Measurements from ENCODE around the gene CYP3A7.
A peak's percentile ranks its signal among the peaks of the same experiment; 100 is the strongest.

The CYP3A7 gene

DNA sequence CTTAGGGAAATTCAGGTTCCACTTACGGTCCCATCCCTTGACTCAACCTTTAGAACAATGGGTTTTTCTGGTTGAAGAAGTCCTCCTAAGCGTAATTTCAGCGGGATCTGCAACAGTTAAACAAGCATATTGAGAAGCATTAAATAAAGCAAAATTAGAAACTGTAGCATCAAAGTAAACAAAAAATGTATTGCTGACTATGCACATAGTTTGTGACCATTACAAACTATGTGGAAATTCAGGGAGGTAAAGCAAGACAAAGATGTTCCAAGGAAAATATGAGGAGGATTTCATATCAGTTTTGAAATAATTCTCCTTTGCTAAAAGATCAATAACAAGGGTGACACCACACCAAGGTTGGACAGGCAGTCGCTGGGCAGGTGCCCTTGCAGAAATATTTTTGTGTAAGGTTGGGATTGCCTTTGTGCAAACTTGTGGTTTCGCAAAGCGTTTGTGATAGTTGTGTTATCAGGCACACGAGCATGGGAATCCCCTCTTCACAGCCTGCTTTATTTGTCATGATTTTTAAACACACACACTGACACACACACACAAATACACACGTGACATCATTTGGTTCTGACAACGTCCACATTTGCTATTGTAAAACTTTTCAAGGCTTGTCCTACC lies 49.8 kb downstream of the CYP3A7 start:
- peaks cover 5% of the 10 kb centered on the region for H3K27me3 Mint-ChIP-seq (ENCODE audit: low read depth, poor library complexity)
- peaks cover 3% of the 10 kb centered on the region for H3K4me1 Mint-ChIP-seq

GRCh38 chr7:99679400-99680191 lies 55.4 kb downstream of the CYP3A7 start, which contains the start of gene CYP3A5:
TSS of gene CYP3A5 (minus strand) at chr7:99679996. CDS start at chr7:99679896, 100 bp downstream.
- TF ChIP-seq, protein P1, sequence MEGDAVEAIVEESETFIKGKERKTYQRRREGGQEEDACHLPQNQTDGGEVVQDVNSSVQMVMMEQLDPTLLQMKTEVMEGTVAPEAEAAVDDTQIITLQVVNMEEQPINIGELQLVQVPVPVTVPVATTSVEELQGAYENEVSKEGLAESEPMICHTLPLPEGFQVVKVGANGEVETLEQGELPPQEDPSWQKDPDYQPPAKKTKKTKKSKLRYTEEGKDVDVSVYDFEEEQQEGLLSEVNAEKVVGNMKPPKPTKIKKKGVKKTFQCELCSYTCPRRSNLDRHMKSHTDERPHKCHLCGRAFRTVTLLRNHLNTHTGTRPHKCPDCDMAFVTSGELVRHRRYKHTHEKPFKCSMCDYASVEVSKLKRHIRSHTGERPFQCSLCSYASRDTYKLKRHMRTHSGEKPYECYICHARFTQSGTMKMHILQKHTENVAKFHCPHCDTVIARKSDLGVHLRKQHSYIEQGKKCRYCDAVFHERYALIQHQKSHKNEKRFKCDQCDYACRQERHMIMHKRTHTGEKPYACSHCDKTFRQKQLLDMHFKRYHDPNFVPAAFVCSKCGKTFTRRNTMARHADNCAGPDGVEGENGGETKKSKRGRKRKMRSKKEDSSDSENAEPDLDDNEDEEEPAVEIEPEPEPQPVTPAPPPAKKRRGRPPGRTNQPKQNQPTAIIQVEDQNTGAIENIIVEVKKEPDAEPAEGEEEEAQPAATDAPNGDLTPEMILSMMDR (IDR thresholded peaks at IDR 0.05), result no peak
- Mint-ChIP-seq H3K4me3 (no peak within 1 kb of the TSS), H3K36me3 (ENCODE audit: low read depth) (peaks cover 7% of the 10 kb centered on the region), H3K27me3 (ENCODE audit: low read depth, poor library complexity) (peaks cover 5% of the 10 kb centered on the region), H3K4me1 (peaks cover 19% of the 10 kb centered on the region), H3K9me3 (peaks cover 29% of the 10 kb centered on the region), H3K27ac (peak within 1 kb of the TSS; percentile 6)
- DNase-seq, result peak; percentile 10

More for the DNA sequence above, 49.8 kb downstream of the CYP3A7 start:
- TF ChIP-seq, protein P1 (IDR thresholded peaks at IDR 0.05), result no peak
- Mint-ChIP-seq H3K4me3 (no peak overlapping the region), H3K27ac (no peak overlapping the region), H3K36me3 (ENCODE audit: low read depth) (peaks cover 16% of the 10 kb centered on the region), H3K9me3 (peaks cover 72% of the 10 kb centered on the region)
- DNase-seq, result no peak

- H3K9me3 Mint-ChIP-seq, result peaks cover 29% of the 10 kb centered on the region
- no peak for DNase-seq
- peaks cover 19% of the 10 kb centered on the region for H3K4me1 Mint-ChIP-seq
- H3K36me3 Mint-ChIP-seq (ENCODE audit: low read depth), result peaks cover 7% of the 10 kb centered on the region
- TF ChIP-seq, protein P1 (IDR thresholded peaks at IDR 0.05), result no peak
- H3K27me3 Mint-ChIP-seq (ENCODE audit: low read depth, poor library complexity), result peaks cover 5% of the 10 kb centered on the region
- peak overlapping the region; percentile 6 for H3K27ac Mint-ChIP-seq
- H3K4me3 Mint-ChIP-seq, result no peak overlapping the region
These were observed 56.0 kb downstream of the CYP3A7 start for GRCh38 chr7:99679032-99679399.

- Mint-ChIP-seq H3K9me3 (peaks cover 16% of the 10 kb centered on the region), H3K27ac (no peak overlapping the region), H3K27me3 (ENCODE audit: low read depth, poor library complexity) (peaks cover 5% of the 10 kb centered on the region), H3K36me3 (ENCODE audit: low read depth) (peaks cover 5% of the 10 kb centered on the region), H3K4me1 (peaks cover 19% of the 10 kb centered on the region), H3K4me3 (no peak overlapping the region)
- no peak for DNase-seq
- TF ChIP-seq, protein P1 (IDR thresholded peaks at IDR 0.05), result no peak
These were observed 57.3 kb downstream of the CYP3A7 start for GRCh38 chr7:99677648-99678045.

DNA sequence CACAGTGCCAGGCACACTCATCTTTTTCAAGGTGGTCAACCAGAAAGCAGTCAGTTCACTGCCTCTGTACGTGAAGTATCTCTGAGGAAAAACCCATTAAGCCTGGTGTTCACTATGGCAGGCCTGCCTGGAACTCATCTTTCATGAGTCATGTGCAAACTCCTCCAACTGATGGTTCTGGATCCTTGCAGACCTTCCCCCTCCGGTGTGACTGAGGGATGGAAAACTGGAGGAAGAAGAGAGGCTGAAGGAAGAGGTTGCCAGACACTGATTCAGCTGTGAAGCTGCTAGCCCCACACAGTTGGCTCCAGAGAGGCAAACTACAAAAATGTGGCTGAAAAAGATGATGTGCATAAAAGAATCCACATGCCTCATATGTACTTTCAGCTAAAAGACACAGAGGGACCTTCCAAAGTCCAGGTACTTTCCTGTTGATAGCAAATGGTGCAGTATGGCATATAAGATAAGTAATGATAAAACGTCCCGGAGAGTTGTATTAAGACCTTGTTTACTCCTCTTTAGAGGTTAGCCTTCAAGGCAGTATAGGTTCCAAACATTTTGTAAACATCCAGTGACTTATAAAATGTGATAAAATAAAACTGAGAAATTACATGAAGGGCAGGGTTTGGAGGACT lies 57.9 kb downstream of the CYP3A7 start:
- Mint-ChIP-seq H3K9me3 (peaks cover 11% of the 10 kb centered on the region), H3K27me3 (ENCODE audit: low read depth, poor library complexity) (peaks cover 2% of the 10 kb centered on the region), H3K36me3 (ENCODE audit: low read depth) (no peaks in the 10 kb centered on the region), H3K4me1 (peaks cover 19% of the 10 kb centered on the region), H3K27ac (no peak overlapping the region), H3K4me3 (no peak overlapping the region)
- no peak for DNase-seq
- TF ChIP-seq, protein P1 (IDR thresholded peaks at IDR 0.05), result no peak
